ENCODE results near the gene TMEM231.
"Not testable (repeated sequence)": the region's sequence is repeated elsewhere in the genome, so short reads cannot be mapped to it uniquely, and the experiment has no call there.

The TMEM231 gene

DNA sequence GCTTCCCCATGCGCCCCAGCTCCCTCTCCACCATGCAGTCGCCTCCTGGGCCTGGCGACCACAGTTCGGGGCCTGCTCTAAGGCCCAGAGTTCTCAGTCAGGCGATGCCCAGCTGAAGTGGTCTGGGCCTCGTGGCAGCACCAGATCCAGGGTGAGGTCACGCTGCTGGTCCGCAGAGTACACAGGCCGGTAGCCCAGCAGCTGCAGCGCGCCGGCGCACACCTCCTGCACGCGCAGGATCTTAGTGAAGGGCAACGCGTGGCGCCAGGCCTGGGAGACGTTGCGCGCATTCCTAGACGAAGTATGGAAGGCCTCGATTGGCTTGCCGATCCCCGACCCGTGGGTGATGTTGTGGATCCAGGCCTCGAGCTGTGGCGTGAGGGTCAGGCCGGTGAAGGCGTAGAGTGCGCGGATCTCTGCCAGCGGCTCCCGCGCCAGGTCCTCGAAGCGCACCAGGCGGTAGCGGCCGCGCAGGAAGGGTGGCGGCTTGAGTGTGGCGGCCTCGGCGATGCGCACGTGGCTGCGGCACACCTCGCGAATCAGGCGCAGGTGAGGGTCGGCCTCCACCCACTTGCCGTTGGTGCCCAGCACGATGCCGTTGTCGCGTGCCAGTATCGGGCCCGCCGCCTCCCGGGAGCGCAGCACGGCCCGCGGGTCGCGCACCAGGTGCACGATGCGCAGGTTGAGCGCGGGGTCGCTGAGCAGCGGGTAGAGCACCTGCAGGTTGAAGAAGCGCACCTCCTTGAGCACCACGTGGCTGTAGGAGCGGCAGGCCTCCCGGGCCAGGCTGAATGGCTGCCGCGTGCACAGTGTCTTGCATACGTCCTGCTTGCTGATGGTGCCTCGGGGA lies 26.8 kb downstream of the TMEM231 start:
- no peak for DNase-seq

DNA sequence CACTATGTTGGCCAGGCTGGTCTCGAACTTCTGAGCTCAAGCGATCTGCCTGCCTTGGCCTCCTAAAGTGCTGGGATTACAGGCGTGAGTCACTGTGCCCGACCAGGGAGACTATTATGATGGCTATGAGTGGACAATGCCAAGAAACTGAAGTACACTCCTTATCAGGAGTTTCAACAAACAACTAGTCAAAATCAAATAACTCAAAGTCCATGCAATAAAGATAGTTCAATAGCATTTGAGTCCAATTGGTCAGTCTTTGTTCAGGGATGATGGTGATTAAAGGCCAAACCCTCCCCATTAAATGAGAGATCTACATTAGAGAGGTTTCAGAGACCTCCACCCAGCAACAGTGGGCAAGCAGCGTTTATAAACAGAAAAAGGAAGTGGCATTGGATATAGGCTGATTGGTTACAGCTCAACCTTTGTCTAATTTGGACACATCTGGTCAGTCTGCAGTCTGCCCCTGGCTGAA lies 28.2 kb downstream of the TMEM231 start:
- DNase-seq, result no peak

- no peak for DNase-seq
Observed at GRCh38 chr16:75526032-75526790, 29.8 kb downstream of the TMEM231 start.

DNA sequence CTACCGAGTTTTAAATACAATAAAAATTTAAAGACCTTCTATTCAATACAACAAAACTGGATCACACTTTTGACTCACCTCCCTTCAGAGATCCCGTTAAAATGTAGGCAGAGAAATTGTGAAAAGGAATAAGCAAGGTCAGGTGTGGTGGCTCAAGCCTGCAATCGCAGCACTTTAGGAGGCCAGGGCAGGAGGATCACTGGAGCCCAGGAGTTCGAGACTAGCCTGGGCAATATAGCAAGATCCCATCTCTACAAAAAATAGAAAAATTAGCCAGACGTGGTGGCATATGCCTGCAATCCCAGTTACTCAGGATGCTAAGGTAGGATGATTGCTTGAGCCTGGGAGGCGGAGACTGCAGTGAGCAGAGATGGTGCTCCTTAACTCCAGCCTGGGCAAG lies 36.9 kb downstream of the TMEM231 start:
- no peak for DNase-seq

GRCh38 chr16:75516189-75516966 lies 39.7 kb downstream of the TMEM231 start:
- DNase-seq, result not testable (repeated sequence)

DNA sequence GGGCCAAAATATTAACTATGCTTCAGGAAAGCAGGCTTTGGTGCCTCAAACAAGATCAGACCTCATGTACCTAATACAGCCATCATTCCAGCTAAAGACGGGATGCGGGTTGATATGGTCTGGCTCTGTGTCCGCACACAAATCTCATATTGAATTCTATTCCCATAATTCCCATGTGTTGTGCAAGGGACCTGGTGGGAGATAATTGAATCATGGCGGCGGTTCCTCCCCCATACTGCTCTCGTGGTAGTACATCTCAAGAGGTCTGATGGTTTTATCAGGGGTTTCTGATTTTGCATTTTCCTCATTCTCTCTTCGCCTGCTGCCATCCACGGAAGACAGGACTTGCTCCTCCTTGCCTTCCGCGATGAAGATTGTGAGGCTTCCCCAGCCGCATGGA lies 41.8 kb downstream of the TMEM231 start:
- no peak for DNase-seq

DNA sequence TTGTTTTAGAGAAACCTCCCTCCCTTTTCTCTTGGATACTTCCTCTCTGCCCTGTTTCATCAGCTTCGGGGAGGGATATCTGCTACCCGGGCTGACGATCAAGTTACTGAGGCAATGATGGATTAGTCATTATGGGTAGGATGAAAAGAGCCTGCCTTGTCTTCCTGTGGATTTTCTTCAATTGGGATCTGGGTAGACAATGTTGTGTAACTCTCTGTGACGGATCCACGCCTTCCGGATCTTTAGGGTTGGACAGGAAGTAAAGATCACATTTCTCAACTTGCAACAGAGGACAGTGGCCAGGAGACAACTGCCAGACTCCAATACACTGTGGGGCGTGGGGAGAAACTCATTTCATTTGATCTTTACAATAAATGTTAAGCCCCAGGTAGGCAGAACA lies 49.5 kb downstream of the TMEM231 start:
- DNase-seq, result no peak

- DNase-seq, result no peak
Observed at GRCh38 chr16:75506107-75506506, 49.9 kb downstream of the TMEM231 start.

- DNase-seq, result no peak
Observed at GRCh38 chr16:75503801-75504200, 52.3 kb downstream of the TMEM231 start.

DNA sequence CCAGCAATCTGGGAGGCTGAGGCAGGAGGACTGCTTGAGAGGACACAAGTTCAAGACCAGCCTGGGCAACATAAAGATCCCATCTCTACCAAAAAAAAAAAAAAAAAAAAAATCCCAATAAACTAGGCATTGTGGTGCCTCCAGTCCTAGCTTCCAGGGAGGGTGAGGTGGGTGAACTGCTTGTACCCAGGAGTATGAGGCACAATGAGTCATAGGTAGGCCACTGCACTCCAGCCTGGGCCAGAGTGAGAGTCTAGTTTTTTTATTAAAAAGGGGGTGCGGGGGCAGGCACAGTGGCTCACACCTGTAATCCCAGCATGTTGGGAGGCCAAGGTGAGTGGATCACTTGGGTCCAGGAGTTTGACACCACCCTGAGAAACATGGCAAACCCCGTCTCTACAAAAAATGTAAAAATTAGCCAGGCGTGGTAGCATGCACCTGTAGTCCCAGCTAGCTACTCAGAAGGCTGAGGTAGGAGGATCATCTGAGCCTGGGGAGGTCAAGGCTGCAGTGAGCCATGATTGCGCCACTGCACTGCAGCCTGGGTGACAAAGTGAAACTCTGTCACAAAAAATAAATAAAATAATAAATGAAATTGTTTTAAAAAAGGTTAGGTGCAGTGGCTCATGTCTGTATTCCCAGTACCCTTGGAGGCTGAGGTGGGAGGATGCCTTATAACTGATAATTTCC lies 53.0 kb downstream of the TMEM231 start:
- DNase-seq, result no peak

DNA sequence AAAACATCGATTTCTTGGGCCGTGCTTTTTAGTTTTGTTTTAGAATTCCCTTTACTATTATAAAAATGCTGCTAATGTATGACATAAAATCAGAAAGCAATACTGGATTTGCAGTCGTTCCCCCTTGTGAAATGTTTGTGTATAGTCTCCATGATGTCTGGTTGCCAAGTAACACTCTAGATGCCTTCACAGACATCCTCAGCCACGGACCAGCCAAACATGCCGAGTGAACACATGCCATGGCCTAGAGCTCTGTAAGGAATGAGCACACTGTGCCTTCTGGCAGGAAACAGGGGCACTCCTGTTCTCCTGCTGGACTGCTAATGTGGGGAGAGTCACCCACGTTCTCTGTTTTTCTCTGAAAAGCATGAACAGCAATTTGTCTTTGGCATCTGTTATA lies 54.2 kb downstream of the TMEM231 start:
- not testable (repeated sequence) for DNase-seq

DNA sequence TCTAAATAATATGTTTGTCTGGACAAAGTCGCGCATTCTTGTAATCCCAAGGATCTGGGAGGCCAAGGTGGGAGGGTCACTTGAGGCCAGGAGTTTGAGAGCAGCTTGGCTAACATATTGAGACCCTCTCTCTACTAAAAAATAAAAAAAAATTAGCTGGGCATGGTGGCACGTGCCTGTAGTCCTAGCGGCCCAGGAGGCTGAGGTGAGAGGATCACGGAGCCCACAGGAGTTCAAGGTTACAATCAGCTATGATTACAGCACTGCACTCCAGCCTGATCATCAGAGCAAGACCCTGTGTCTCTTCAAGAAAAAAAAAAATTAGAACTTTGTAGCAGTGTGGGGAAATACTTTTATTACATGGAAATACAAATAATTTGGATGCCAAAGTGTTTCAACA lies 54.7 kb downstream of the TMEM231 start:
- DNase-seq, result no peak

DNA sequence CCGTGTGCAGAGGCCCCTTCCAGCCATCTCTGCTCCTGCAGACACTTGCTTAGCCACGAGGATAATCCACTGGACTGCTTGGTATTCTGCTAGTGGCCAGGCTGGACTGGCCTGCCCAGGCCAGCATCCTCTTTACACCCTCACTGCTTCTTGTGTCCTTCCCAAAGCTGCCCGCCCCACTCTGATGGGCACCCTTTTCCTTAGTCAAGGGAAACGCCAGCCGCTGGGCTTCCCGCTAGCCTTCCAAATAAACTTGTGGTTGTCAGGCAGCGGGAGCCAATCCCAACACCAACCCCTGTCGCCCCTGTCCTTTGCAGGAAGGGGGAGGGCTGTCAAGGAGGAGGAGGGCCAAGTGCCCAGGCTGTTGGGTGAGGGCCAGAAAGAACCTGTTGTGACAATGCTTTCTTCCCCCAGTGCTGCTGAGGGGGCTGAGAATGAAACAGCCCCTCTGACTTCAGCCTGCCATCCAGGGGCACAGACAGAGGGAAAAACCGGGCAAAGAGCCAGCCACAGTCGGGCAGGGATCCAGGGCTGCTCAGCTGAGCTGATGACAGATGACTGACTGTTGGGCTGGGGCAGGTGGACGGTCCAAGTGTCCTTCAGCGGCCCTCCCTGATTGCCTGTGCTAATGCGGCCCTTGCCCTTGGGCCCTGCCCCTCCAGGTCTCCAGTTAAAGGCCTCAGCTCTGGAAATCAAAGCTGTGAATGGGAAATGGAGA lies 57.3 kb downstream of the TMEM231 start:
- DNase-seq, result not testable (repeated sequence)

DNA sequence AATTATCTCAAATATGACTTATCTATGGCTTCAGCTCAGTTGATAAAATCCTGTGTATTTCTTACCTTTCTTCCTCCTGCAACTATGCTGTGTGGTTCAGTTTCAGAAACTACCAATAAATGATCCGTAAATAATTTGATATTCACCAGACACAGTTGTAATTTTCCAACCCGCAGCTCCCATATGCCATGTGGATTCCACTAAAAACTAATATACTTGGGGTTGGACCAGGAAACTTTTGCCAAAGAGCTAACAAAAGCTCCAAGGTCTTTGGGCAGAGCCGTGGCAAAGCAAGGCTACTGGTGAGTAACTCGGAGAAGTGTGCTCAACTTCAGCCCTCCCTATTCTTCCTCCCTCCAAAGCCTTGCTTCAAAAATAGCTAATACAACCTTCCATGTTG lies 58.5 kb downstream of the TMEM231 start:
- DNase-seq, result no peak

DNA sequence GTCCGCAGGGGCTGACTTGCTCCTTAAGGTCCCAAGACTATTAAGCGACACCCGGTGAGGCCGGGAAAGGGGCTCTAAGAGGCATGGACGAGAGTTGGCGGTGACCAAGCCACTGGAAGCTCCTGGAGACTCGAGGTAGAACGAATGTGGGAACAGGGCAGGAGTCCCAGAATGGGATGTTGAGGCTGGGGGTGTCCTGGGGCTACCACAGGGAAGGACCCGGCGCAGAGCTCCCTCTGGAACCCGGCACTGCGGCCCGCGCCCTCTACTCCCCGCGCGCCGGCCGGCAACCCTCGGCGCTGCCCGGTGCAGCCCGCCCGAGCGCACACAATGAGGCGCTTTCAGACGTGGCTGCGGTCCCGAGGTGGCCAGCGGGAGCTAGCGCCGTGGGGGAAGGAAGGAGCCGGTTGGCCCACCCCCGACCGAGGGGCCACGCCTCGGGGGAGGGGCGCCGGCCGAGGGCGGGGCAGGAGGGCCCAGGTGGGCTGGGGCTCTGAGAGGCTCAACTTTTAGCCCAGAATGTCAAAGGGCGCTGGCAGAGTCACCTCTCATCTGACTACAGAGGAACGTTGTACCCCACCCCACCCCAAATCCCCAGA lies 60.9 kb downstream of the TMEM231 start, which contains the start of gene CHST6:
CHST6 (minus strand) TSS at position 366 of the 599 bp plus-strand sequence. CDS start 15,613 bp downstream, outside the sequence.
- no peak for DNase-seq

DNA sequence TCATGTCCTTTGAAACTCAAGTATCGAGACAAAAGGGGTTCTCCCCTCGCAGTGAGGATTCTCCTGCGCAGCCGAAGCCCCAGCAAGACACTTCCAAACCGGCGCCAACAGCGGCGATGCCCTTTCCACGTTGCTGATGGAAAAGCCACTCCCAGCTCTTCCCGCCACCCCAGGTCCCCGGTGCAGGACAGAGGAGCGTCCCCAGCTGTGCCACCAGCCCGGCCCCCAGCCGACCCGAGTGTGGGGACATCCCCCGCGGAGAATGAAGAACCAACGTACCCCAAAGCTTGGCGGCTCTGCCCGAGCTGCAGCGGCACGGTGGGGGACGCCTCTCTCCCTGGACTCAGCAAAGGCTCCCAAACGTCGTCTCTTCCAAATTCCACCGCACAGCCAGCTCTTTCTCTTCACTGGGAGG lies 61.4 kb downstream of the TMEM231 start:
- DNase-seq, result no peak

DNA sequence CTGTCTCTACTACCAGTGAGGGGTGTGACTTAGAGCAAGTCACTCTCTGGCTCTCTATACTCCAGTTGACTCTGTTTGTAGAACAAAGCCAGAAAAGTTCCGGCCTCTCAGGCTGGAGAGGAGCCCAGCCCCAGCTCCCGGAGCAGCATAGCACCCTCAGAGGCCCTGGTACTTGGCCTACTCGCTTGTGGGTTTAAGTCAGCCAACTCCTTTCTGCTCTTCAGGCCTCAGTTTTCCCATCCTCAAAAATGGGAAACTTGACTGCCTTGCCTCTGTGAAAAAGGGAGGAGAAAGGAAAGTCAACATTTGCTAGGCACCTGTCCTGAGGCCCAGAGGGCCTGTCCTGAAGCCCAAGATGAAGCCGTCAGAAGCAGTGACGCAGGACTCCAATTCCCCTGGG lies 61.9 kb downstream of the TMEM231 start:
- DNase-seq, result no peak

DNA sequence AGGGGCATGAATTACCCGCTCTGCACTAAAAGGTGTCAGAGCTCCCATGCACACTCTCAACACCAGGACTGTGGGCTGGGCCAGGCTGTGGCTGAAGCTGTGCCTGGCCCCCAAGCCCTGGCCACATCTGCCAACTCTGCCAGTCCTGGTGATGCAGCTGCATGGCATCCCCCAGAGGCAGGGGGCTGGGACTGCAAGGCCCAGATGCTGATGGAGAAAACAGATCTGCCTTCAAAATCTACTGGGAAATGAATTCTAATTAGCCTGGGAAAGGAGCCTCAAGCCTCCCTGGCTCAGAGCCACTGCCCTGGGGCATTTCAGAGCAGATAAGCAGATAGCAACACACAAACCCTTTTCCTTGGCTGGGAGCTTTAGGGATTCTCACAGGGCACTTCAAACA lies 64.2 kb downstream of the TMEM231 start:
- no peak for DNase-seq

DNA sequence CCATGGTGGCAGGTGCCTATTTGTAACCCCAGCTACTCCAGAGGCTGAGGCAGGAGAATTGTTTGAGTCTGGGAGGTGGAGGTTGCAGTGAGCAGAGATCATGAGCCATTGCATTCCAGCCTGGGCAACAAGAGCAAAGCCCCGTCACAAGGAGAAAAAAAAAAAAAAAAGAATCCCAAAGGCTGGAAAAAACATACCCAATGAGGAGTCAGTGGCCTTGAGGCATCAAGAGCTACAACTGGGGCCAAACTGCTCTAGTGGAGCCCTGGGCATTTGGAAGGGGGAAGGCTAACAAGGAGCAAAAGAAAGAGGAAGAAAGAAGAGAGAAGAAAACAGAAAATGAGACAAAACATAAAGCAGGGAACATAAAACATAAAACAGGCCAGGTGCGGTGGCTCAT lies 67.7 kb downstream of the TMEM231 start:
- no peak for DNase-seq

All from NCI-H510A (cell line).